Left lung (tissue), 10 donors: ENCODE measurements around the gene CHAT. TPM values are rescaled to one million over a fixed set of nuclear protein-coding genes. Genes with fewer than 3 reads are reported as not detected.

Experiments
- ATAC-seq: fragments of 200-7000 bp; cut with Tn5 transposase; one replicate; pipeline ENCODE4 v1.9.1; 2020; ENCODE audit warnings: moderate library complexity
- DNase-seq, 4 donors: peaks; one replicate each; pipeline ENCODE4 v3.0.0-alpha.2; 2013 to 2020
- H3K27ac ChIP-seq, 2 donors: fragments of 200-600 bp; sonication (generic) in 1 of 2; one replicate each; pipeline versions ENCODE4 v1.5.0 to v1.8.0; 2020 to 2021
- H3K27me3 ChIP-seq, 2 donors: fragments of 200-600 bp; sonication (generic) in 1 of 2; one replicate each; pipeline versions ENCODE4 v1.5.0 to v1.8.0; 2020 to 2021
- H3K36me3 ChIP-seq, 2 donors: fragments of 200-600 bp; sonication (generic) in 1 of 2; one replicate each; pipeline versions ENCODE4 v1.5.0 to v1.8.0; 2020 to 2021
- H3K4me1 ChIP-seq, 2 donors: fragments of 200-600 bp; one replicate each; pipeline ENCODE4 v1.8.0; 2021
- H3K4me3 ChIP-seq, 2 donors: fragments of 200-600 bp; sonication (generic) in 1 of 2; one replicate each; pipeline versions ENCODE4 v1.5.0 to v1.8.0; 2020 to 2021; ENCODE audit warnings: mild to moderate bottlenecking in 1 of 2
- H3K9me3 ChIP-seq, 2 donors: fragments of 200-600 bp; sonication (generic) in 1 of 2; one replicate each; pipeline versions ENCODE4 v1.5.0 to v1.8.0; 2020 to 2021
- intact Hi-C, 2 donors: fragments of 100-400 bp; cut with DNase I; formaldehyde crosslinking; loops; one replicate each; pipeline versions ENCODE4 v1.11.2 to v1.14.2; 2022
- polyA plus RNA-seq, 6 donors: library from polyadenylated mRNA; unstranded; fragments of 120-200 nt; gene quantifications; one replicate each; pipeline ENCODE4 v1.2.1, GENCODE V29; 2013; ENCODE audit not compliant: insufficient read length in 6 of 6
- total RNA-seq, 2 donors: library from RNA; stranded (reverse); fragmentation: NEBNext Ultra II Directional; extraction: Animal tissue kit (Norgen Biotek cat#: 25700); gene quantifications; one replicate each; pipeline ENCODE4 v1.2.1, GENCODE V29; 2021
- TF ChIP-seq, protein P1 (sequence below), 2 donors: fragments of 200-600 bp; sonication (generic) in 1 of 2; IDR thresholded peaks; one replicate each; pipeline versions ENCODE4 v1.5.0 to v1.8.0; 2021; ENCODE audit warnings: antibody characterized with exemption in 2 of 2
- donor health status: DM: no; HTN: yes; CAD: no.
- donor health status: DM: no; HTN: no; CAD: no.

Gene CHAT
- total and polyA plus RNA-seq, 8 donors: not detected

DNA sequence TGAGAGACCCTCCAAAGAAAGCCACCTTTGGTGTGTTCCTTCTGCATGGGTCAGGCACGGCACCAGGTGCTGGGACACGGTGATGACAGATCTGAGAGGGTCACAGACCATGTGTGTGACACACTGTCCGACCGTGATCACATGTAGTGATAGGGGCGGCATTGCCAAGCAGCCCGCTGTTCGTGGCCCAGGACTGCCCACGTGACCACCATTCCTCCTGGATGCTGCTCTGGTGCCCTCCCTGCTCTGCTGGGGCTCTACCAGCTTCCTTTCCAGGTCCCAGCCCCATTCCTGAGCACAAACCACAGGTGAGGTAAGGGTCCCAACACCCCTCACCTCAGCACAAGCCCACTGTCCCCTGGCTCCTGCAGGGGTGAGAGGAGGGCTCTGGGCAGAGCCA is 13.8 kb upstream of the CHAT start:
- H3K4me3 ChIP-seq: no peak overlapping the region
- no peak overlapping the region for H3K27ac ChIP-seq
- intact Hi-C loops: no loop called here
- TF ChIP-seq, protein P1, sequence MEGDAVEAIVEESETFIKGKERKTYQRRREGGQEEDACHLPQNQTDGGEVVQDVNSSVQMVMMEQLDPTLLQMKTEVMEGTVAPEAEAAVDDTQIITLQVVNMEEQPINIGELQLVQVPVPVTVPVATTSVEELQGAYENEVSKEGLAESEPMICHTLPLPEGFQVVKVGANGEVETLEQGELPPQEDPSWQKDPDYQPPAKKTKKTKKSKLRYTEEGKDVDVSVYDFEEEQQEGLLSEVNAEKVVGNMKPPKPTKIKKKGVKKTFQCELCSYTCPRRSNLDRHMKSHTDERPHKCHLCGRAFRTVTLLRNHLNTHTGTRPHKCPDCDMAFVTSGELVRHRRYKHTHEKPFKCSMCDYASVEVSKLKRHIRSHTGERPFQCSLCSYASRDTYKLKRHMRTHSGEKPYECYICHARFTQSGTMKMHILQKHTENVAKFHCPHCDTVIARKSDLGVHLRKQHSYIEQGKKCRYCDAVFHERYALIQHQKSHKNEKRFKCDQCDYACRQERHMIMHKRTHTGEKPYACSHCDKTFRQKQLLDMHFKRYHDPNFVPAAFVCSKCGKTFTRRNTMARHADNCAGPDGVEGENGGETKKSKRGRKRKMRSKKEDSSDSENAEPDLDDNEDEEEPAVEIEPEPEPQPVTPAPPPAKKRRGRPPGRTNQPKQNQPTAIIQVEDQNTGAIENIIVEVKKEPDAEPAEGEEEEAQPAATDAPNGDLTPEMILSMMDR (IDR thresholded peaks at IDR 0.05): no peak
- peaks cover 0 to 56% of the 10 kb centered on the region in 2 donors for H3K27me3 ChIP-seq
- DNase-seq: no peak
- no peak for ATAC-seq
- no peaks in the 10 kb centered on the region for H3K9me3 ChIP-seq
- H3K36me3 ChIP-seq: no peaks in the 10 kb centered on the region
- H3K4me1 ChIP-seq: no peaks in the 10 kb centered on the region

DNA sequence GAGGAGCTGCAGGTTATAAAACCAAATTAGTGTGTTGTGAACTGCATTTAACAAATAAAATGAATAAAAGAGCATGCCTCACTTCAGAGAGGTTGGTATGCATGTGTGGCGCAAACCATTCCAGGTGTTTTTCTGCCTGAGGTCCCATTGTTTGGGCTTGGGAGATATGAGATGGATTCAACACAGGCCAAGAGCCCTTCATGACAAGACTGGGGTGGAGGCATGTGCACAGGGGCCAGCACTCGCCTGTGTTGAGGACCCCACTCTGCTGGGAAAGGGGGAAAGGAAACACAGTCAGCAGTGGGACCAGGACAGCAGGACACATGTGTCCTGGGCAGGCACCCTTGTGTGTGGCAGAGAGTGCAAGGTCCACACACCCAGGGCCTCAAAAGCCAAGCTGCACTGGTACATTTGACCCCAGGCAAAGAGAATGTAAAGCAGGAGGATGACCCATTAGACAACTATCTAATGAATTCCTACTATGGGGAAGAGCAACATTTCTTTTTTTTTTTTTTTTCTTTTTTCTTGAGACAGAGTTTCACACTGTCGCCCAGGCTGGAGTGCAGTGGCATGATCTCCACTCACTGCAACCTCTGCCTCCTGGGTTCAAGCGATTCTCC is 12.9 kb upstream of the CHAT start:
- H3K27me3 ChIP-seq: peaks cover 0 to 64% of the 10 kb centered on the region in 2 donors
- no peak overlapping the region for H3K4me3 ChIP-seq
- no peaks in the 10 kb centered on the region for H3K36me3 ChIP-seq
- DNase-seq (no peak), ATAC-seq (no peak)
- no peak overlapping the region for H3K27ac ChIP-seq
- intact Hi-C loops: no loop called here
- no peaks in the 10 kb centered on the region for H3K4me1 ChIP-seq
- no peaks in the 10 kb centered on the region for H3K9me3 ChIP-seq
- TF ChIP-seq, protein P1 (IDR thresholded peaks at IDR 0.05): no peak

DNA sequence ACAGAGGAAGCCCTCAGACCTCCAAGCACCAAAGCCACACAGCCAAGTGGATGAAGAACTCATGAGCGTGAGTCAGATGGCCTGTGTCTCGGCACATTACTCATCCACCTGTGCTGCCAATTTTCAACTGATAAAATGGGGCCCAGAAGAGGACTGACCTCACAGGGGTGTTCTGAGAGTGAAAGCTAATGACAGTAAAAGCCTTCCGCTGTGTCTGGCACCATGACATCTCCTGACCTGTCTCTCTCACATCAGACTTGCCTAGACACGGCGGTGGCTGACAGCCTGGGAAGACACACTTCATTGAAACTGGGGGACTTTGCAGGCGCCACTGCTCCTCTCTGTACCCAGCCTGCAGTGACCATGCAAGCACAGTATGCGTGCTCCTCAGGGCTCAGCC is 12.0 kb upstream of the CHAT start:
- TF ChIP-seq, protein P1 (IDR thresholded peaks at IDR 0.05): no peak
- Histone ChIP-seq H3K4me3 (no peak overlapping the region), H3K4me1 (peaks cover 0 to 3% of the 10 kb centered on the region in 2 donors), H3K36me3 (no peaks in the 10 kb centered on the region), H3K27me3 (peaks cover 0 to 70% of the 10 kb centered on the region in 2 donors), H3K27ac (no peak overlapping the region), H3K9me3 (no peaks in the 10 kb centered on the region)
- ATAC-seq (peak; percentile 20), DNase-seq (no peak)
- intact Hi-C loops: no loop called here

DNA sequence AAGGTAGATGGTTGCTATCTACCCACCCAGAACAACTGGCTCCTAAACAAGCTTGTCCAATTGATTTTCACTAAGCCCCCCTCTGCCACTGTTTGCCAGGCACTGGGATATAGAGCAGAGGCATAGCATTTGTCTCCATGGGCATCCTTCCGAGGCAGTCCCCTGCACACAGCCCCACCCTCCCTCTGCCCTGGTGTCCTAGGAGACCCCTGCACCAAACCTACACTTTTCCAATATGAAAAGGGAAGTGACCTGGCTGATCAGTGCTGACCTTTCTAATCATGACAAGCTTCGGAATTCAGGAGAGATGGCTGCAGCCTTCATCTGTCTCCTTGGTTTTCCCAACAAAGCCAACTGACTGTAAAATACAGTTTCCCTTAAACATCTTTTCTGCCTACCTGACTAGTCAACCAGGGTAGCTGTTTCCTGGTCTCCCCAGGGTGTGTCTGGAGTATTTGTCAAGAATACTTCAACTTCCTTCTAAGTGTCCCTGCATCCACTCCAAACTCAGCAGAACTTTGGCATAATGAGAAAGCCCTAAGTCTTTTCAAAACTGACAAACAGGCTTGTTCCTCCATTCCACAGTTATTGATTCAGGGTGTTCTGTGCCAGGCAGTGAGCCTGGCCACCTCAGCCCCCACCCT is 11.3 kb upstream of the CHAT start:
- ATAC-seq (peak; percentile 84), DNase-seq (no peak)
- no peak overlapping the region for H3K27ac ChIP-seq
- no peaks in the 10 kb centered on the region for H3K36me3 ChIP-seq
- peaks cover 4 to 76% of the 10 kb centered on the region in 2 donors for H3K27me3 ChIP-seq
- TF ChIP-seq, protein P1 (IDR thresholded peaks at IDR 0.05): no peak
- H3K9me3 ChIP-seq: no peaks in the 10 kb centered on the region
- peaks cover 0 to 6% of the 10 kb centered on the region in 2 donors for H3K4me1 ChIP-seq
- intact Hi-C loops: no loop called here
- H3K4me3 ChIP-seq: no peak overlapping the region

DNA sequence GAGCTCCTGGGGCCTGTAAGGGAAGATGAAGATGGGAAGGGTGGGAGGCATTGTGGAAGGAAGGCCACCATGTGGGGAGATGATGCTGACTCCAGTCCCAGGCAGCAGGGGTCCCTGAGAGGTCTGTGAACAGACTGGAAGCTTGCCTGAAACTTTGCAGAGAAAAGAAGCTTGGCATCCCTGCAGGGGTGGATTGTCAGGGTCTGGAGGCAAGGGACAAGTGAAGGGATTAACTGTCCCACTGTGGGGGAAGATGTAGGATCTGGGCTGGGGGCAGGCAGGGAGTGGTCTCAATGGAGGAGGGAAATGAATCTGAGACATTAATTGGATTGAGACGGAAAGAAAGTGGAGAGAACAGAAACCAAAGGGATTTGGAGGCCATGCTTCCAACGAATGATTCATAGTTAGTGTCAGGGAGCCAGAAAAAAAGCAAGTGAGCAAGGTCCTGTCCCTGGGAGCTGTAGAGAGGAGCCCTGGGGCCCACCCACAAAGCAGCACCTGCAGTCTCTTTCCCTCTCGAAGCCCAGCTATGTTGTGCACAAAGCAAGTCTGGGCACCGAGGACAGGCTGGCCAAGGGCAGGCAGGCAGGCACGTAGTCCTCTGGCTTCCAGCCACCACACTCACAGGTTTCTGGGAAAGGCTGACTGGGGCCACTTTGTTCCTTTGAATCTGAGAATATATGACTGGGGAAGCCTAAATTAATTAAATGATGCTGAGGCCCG is 8.5 kb upstream of the CHAT start:
- intact Hi-C loops: no loop called here
- TF ChIP-seq, protein P1 (IDR thresholded peaks at IDR 0.05): no peak
- Histone ChIP-seq H3K9me3 (no peaks in the 10 kb centered on the region), H3K36me3 (no peaks in the 10 kb centered on the region), H3K27me3 (peaks cover 33 to 91% of the 10 kb centered on the region in 2 donors), H3K4me3 (no peak overlapping the region), H3K4me1 (peaks cover 0 to 17% of the 10 kb centered on the region in 2 donors), H3K27ac (no peak overlapping the region)
- ATAC-seq: no peak
- DNase-seq: no peak
